HUES48 (cell line): ENCODE results near the gene APBA3.

Experiments used
- H3K27ac ChIP-seq: one replicate; pipeline ENCODE4 v1.7.0; 2013; ENCODE audit warnings: low read depth, low read length, inconsistent platforms
- H3K27me3 ChIP-seq: 2 replicates; pipeline ENCODE4 v1.6.1; 2013; ENCODE audit warnings: mild to moderate bottlenecking, low read length; ENCODE audit not compliant: control insufficient read depth, insufficient read depth
- H3K36me3 ChIP-seq: 2 replicates; pipeline ENCODE4 v1.6.1; 2013; ENCODE audit warnings: low read length; ENCODE audit not compliant: control insufficient read depth, insufficient read depth
- H3K4me1 ChIP-seq: 2 replicates; pipeline ENCODE4 v1.6.1; 2013; ENCODE audit warnings: mild to moderate bottlenecking, low read length; ENCODE audit not compliant: control insufficient read depth, insufficient read depth
- H3K4me3 ChIP-seq: 2 replicates; pipeline ENCODE4 v1.5.1; 2013; ENCODE audit warnings: mild to moderate bottlenecking, low read depth, low read length
- H3K9ac ChIP-seq: 2 replicates; pipeline ENCODE4 v1.6.1; 2013; ENCODE audit warnings: mild to moderate bottlenecking, low read depth, low read length, moderate library complexity
- H3K9me3 ChIP-seq: 2 replicates; pipeline ENCODE4 v1.6.1; 2013; ENCODE audit warnings: low read length; ENCODE audit not compliant: control insufficient read depth, insufficient read depth

The APBA3 gene

GRCh38 chr19:3725121-3725520 lies 36.4 kb downstream of the APBA3 start:
- no peaks in the 10 kb centered on the region for H3K9me3 ChIP-seq
- no peaks in the 10 kb centered on the region for H3K36me3 ChIP-seq
- peaks cover 18% of the 10 kb centered on the region; the same call in 1 of the 2 replicates for H3K4me1 ChIP-seq
- H3K9ac ChIP-seq = no peak overlapping the region
- H3K4me3 ChIP-seq = no peak overlapping the region
- H3K27me3 ChIP-seq = no peaks in the 10 kb centered on the region
- H3K27ac ChIP-seq = no peak overlapping the region

GRCh38 chr19:3723883-3724282 lies 37.6 kb downstream of the APBA3 start:
- no peak overlapping the region for H3K9ac ChIP-seq
- H3K9me3 ChIP-seq = no peaks in the 10 kb centered on the region
- no peak overlapping the region for H3K27ac ChIP-seq
- no peak overlapping the region for H3K4me3 ChIP-seq
- peaks cover 18% of the 10 kb centered on the region; the same call in 1 of the 2 replicates for H3K4me1 ChIP-seq
- no peaks in the 10 kb centered on the region for H3K36me3 ChIP-seq
- no peaks in the 10 kb centered on the region for H3K27me3 ChIP-seq

GRCh38 chr19:3723110-3723488 lies 38.4 kb downstream of the APBA3 start:
- Histone ChIP-seq H3K36me3 (no peaks in the 10 kb centered on the region), H3K4me3 (peak overlapping the region; percentile 81), H3K9me3 (no peaks in the 10 kb centered on the region), H3K4me1 (peaks cover 18% of the 10 kb centered on the region; the same call in 1 of the 2 replicates), H3K9ac (no peak overlapping the region), H3K27me3 (no peaks in the 10 kb centered on the region), H3K27ac (no peak overlapping the region)

DNA sequence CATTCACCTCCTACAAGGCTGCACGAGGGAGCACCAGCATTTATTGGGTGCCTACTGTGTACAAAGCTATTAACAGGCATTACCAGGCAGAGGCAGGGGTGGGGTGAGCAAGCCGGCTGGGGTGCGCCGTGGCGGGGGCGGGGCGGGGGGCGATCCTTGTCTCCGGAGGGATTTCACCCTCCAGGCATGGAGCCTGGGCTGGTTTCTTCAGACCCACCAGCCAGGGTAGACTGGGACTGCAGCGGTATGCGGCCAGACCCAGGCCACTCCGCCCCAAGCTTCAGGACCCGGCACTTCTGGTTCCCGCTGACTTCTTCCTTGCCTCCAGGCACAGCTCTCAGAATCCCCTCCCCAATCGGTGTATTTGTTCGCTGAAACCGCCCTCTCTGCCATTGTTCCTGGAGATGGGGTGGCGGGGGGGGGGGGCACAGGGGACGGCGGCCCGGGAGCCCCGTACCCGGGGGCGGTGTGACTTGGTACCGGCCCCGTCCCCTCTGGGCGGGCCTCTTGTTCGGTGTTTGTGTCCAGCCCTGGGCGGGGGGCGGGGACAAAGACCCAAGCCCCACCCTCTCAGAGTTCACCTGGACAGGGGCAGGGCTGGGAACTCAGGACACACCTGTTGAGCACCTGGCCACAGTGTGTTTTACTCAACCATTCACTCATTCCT lies 38.9 kb downstream of the APBA3 start:
- H3K27me3 ChIP-seq = no peaks in the 10 kb centered on the region
- H3K9me3 ChIP-seq = no peaks in the 10 kb centered on the region
- H3K9ac ChIP-seq = no peak overlapping the region
- peak overlapping the region; percentile 81 for H3K4me3 ChIP-seq
- peaks cover 18% of the 10 kb centered on the region; the same call in 1 of the 2 replicates for H3K4me1 ChIP-seq
- no peaks in the 10 kb centered on the region for H3K36me3 ChIP-seq
- H3K27ac ChIP-seq = peak overlapping the region; percentile 35

DNA sequence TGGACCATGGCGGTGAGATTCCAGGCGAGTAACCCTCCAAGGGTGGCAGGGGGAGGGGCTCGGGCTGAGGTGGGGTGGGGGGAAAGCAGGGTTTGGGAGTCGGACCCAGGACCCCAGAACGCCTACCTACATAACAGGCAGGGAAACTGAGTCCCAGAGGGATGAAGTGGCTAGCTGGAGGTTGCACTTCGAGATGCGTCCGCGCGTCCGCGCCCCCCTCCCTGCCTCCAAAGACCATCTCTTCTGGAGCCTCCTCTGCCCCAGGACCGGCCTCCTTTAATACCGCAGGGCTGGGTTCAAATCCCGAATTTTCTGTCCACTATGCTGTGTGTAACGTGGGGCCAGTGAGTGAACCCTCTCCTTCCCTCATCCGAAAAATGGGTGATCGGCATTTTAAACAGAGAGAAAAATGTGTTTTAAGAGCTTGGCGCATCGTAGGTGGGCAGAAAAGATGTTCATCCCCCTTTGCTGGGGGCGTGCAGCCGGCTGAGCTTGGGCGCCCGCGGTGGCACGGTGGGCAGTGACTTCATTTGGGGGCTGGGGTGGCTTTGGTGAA lies 39.5 kb downstream of the APBA3 start:
- Histone ChIP-seq H3K36me3 (no peaks in the 10 kb centered on the region), H3K4me3 (peak overlapping the region; percentile 81), H3K4me1 (peaks cover 18% of the 10 kb centered on the region; the same call in 1 of the 2 replicates), H3K9me3 (no peaks in the 10 kb centered on the region), H3K9ac (no peak overlapping the region), H3K27ac (peak overlapping the region; percentile 35), H3K27me3 (no peaks in the 10 kb centered on the region)

DNA sequence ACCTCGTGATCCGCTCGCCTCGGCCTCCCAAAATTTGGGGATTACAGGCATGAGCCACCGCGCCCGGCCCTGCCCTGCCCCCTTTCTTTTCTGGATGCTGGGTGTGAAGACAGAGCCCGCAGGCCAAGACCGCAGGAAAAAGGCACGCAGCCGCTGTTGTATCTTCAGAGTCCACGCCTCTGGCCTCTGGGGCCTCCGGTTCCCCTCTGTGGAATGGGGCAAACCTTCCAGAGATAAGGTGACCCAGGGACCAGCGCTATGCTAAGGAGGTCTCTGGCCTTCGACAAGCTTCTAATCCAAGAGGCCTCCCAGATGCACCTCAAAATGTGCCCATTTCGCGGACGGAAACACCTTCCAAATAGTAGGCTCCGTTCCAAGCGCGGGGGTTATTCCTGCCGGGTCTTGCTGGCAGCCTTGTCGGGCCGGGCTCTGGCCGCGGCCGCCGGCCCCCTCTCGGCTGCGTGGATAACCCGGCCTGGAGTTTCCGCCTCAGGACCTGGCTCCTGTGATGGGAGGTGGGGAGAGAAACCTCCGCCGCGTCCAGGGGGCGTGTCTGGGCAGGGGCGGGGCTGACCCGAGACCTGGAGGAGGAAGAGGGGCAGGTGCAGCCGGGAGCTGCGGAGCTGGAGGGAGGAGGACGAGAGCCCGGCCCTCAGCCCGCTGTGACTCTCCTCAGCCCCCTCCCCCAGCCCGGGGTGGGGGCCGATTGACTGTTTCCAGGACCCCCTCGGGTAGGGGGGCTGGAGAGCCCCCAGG lies 40.2 kb downstream of the APBA3 start:
- peak overlapping the region; percentile 81 for H3K4me3 ChIP-seq
- H3K4me1 ChIP-seq = peaks cover 18% of the 10 kb centered on the region; the same call in 1 of the 2 replicates
- no peaks in the 10 kb centered on the region for H3K27me3 ChIP-seq
- H3K9me3 ChIP-seq = no peaks in the 10 kb centered on the region
- H3K27ac ChIP-seq = no peak overlapping the region
- H3K9ac ChIP-seq = no peak overlapping the region
- no peaks in the 10 kb centered on the region for H3K36me3 ChIP-seq

- H3K9ac ChIP-seq = no peak overlapping the region
- H3K27me3 ChIP-seq = no peaks in the 10 kb centered on the region
- no peaks in the 10 kb centered on the region for H3K9me3 ChIP-seq
- no peaks in the 10 kb centered on the region for H3K36me3 ChIP-seq
- no peak overlapping the region for H3K27ac ChIP-seq
- no peak overlapping the region for H3K4me3 ChIP-seq
- H3K4me1 ChIP-seq = peaks cover 16% of the 10 kb centered on the region; the same call in 1 of the 2 replicates
These were observed 41.1 kb downstream of the APBA3 start for GRCh38 chr19:3720349-3720917.

DNA sequence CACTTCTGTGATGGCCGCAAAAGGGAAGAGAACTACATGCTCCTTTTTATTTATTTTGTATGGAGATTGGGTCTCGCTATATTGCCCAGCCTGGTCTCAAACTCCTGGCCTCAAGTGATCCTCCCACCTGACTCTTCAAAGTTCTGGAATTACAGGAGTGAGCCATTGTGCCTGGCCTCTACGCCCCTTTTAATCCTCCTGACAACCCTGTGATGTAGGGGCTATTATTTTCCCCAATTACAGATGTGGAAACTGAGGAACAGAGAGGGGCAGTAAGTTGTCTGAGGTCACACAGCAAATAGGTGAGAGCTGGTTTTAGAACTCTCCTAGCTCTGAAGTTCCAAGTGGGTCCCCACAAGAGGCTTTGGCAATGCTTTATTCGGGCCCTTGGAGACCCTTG lies 41.6 kb downstream of the APBA3 start:
- H3K27me3 ChIP-seq = no peaks in the 10 kb centered on the region
- H3K9me3 ChIP-seq = no peaks in the 10 kb centered on the region
- H3K27ac ChIP-seq = no peak overlapping the region
- H3K9ac ChIP-seq = no peak overlapping the region
- no peak overlapping the region for H3K4me3 ChIP-seq
- peaks cover 16% of the 10 kb centered on the region; the same call in 1 of the 2 replicates for H3K4me1 ChIP-seq
- no peaks in the 10 kb centered on the region for H3K36me3 ChIP-seq

DNA sequence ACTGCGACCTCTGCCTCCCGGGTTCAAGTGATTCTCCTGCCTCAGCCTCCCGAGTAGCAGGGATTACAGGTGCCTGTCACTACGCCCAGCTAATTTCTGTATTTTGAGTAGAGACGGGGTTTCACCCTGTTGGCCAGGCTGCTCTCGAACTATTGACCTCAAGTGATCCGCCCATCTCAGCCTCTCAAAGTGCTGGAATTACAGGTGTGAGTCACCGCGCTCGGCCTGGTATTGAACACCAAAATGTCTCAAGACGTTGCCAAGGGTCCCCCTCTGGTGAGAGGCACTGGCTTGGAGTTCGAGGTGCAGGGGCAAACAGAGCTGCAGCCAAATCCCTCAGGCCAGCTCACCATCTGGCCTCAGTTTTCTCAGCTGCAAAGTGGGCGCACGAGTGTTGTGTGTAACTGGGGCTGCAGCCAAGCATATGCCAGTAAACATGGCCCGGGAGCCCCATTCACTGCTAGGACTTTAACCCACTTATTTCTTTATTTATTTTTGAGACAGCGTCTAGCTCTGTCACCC lies 45.3 kb downstream of the APBA3 start:
- Histone ChIP-seq H3K27ac (no peak overlapping the region), H3K36me3 (no peaks in the 10 kb centered on the region)

GRCh38 chr19:3712663-3713611 lies 48.6 kb downstream of the APBA3 start:
- Histone ChIP-seq H3K36me3 (no peaks in the 10 kb centered on the region), H3K9ac (no peak overlapping the region), H3K9me3 (no peaks in the 10 kb centered on the region), H3K4me3 (no peak overlapping the region), H3K27me3 (no peaks in the 10 kb centered on the region), H3K27ac (no peak overlapping the region), H3K4me1 (no peaks in the 10 kb centered on the region; the same call in 1 of the 2 replicates)

More for the DNA sequence above, 45.3 kb downstream of the APBA3 start:
- Histone ChIP-seq H3K4me3 (no peak overlapping the region), H3K9me3 (no peaks in the 10 kb centered on the region), H3K27me3 (no peaks in the 10 kb centered on the region), H3K4me1 (peaks cover 5% of the 10 kb centered on the region; the same call in 1 of the 2 replicates), H3K9ac (no peak overlapping the region)
